ENCODE data around the gene NBEA. TPM values are rescaled to one million over a fixed set of nuclear protein-coding genes. Genes with fewer than 3 reads are reported as not detected.
"Not testable (repeated sequence)": the region's sequence is repeated elsewhere in the genome, so short reads cannot be mapped to it uniquely, and the experiment has no call there.

Gene NBEA
- total RNA-seq, 1 experiment from 2014 or later, result 5.1 TPM

GRCh38 chr13:35346494-35346893 is 404.4 kb downstream of the NBEA start:
- in situ Hi-C loops (cut with HindIII; ENCODE audit: low sequenced_read_pairs), result no loop called here
- DNase-seq (ENCODE audit: low spot score), result peak; percentile 27

GRCh38 chr13:35347679-35348205 is 405.7 kb downstream of the NBEA start:
- DNase-seq (ENCODE audit: low spot score), result no peak
- in situ Hi-C loops (cut with HindIII; ENCODE audit: low sequenced_read_pairs), result no loop called here

DNA sequence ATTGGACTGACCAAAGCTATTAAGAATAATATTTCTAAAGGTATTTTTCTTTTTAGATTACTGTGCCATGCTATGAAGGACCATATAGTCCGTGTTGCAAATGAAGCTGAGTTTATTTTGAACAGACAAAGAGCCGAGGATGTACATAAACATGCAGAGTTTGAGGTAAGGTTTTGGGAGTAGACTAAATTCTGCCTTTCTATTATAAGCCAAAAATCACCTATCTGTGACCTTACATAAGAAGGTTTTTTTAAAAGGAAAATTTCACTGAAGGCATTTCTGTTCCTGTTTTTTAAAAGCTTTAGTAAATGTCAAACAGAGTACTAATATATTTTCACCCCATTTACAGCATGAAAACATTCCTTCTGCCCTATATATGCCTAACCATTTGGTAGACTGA is 407.0 kb downstream of the NBEA start:
- no peak for DNase-seq (ENCODE audit: low spot score)
- in situ Hi-C loops (cut with HindIII; ENCODE audit: low sequenced_read_pairs), result no loop called here

DNA sequence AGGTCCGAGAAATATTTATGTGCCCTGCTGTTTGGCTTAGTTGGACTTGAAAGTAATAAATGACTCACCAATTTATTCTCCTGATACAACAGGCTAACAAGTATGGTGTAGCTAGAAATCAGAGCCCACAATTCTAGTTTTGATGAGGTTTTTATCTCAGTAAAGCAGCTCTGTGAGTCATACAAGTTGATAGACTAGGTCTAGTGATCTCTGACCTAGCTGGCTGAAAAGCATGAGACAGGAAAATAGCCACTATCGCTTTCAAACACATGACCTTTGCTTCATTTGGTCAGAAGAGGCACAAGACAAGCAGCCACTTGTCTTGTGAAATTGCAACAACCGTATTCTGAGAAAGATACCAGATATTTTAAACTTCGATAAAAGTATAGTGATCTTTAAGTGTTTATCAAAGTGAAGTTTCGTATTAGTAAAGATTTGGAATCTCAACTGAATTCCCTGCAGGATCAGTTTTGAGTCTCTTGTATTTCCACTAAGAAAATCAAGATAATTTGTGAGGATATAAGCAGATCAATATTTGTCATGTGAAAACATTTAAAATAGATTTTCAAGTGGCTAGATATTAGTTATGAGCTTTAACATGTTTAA is 407.7 kb downstream of the NBEA start:
- DNase-seq (ENCODE audit: low spot score), result no peak
- in situ Hi-C loops (cut with HindIII; ENCODE audit: low sequenced_read_pairs), result no loop called here

- no peak for DNase-seq (ENCODE audit: low spot score)
- in situ Hi-C loops (cut with HindIII; ENCODE audit: low sequenced_read_pairs), result no loop called here
These were observed 412.2 kb downstream of the NBEA start for GRCh38 chr13:35354285-35354684.

- in situ Hi-C loops (cut with HindIII; ENCODE audit: low sequenced_read_pairs), result no loop called here
- DNase-seq (ENCODE audit: low spot score), result no peak
These were observed 412.8 kb downstream of the NBEA start for GRCh38 chr13:35354882-35355281.

DNA sequence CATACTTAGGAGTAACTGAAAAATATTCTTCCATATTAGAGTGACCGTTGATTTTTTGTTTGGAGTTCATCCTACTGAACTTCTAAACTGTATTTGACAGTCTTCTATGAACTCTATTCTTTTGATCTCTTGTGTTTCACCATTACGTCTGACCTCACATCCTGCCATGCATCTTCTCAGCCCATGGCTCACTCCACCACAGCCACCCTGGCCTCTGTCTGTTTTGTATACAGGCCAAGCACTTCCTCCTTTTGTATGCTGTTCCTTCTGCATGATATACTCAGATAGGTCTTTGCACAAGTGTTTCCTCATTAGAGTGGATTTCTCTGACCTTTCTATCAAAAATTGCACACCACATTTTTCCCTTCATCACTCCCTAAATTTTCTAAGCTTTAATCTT is 414.5 kb downstream of the NBEA start:
- DNase-seq (ENCODE audit: low spot score), result no peak
- in situ Hi-C loops (cut with HindIII; ENCODE audit: low sequenced_read_pairs), result no loop called here

DNA sequence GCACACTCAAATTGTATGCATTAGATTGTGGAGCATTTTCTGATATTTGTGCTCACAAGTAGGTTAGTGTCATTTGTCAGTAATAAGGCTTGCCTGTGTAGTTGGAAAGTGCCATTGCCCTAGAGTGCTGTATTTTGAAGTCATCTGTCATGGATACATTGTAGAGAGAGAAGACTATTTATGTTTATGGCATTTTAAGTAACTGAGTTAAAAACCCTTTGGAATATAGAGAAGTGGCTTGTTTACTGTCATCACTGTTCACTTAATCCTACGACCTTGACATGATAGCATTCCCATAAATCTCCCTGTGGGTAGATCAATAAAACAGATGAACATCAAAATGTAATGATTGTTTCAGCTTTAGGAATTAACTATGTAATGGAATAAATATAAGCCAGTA is 423.8 kb downstream of the NBEA start:
- in situ Hi-C loops (cut with HindIII; ENCODE audit: low sequenced_read_pairs), result no loop called here
- DNase-seq (ENCODE audit: low spot score), result no peak

GRCh38 chr13:35367586-35367985 is 425.5 kb downstream of the NBEA start:
- in situ Hi-C loops (cut with HindIII; ENCODE audit: low sequenced_read_pairs), result no loop called here

GRCh38 chr13:35378939-35379338 is 436.9 kb downstream of the NBEA start:
- no peak for DNase-seq (ENCODE audit: low spot score)
- in situ Hi-C loops (cut with HindIII; ENCODE audit: low sequenced_read_pairs), result no loop called here

More at GRCh38 chr13:35367586-35367985, 425.5 kb downstream of the NBEA start:
- DNase-seq (ENCODE audit: low spot score), result no peak

- in situ Hi-C loops (cut with HindIII; ENCODE audit: low sequenced_read_pairs), result no loop called here
These were observed 437.6 kb downstream of the NBEA start for GRCh38 chr13:35379663-35380062.

DNA sequence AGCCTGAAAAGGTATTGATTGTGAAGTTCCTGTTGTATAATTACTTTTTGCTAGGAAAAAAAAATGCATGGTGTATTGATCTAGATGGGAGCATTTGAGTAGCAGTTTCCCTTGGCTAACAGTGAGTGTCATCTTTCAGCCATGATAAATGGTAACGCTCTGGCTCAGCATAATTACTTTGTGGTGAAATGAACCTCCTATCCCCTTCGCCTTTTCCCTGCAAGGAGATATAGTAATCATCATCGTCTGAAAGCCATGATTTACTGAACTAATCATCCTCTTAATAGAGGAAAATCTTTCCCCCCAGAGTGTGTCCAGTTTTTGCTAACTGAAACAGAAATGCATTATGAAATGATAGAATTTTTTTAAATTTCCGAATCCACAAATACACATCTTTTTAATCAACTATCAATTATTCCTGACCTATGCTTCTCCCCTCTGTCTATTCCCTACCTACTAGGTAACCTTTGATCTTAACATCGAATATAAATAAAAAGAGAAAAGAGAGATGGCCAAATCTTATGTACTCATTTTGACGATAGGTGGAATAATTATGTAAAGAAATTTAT is 445.7 kb downstream of the NBEA start:
- in situ Hi-C loops (cut with HindIII; ENCODE audit: low sequenced_read_pairs), result no loop called here
- no peak for DNase-seq (ENCODE audit: low spot score)

More at GRCh38 chr13:35379663-35380062, 437.6 kb downstream of the NBEA start:
- DNase-seq (ENCODE audit: low spot score), result no peak

DNA sequence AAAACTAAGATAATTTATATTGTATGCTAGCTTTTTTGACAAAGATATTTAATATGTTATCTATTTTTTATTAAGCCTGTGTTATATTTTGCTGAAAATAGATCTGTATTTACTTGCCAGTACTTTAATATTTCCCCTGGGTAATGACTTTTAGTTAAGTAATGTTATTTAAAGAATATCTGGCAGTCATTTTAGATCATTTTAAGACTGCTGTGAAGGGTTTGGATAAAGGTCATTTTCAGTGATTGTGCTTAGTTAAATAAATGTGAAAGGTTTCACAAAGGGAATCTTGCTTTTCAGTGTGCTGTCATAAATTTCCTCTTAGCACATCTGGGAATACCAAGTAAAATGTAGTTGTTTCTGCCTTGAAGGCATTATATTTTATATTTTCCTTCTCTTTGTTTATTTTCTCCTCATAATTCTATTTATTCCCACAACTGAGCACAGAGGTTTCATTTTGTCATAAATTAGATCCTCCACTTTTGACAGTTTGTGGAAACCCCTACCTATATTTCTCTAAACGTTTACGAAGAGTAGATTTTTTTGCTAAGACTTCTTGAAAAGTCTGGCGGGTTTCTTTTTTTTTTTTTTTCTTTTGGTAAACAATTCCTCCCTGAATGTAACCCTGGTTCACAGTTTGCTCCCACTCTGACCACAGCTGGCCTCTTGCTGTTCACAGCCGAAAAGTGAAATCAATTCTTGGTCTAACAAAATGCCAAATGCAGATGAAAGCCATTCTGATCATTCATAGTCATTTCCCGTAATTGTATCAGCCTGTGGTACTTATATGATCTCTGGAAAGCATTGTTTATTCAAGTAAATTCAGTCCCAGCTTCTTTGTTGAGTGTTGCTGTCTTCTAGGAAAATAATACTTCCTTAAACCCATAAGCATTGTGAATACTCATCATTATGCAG is 446.6 kb downstream of the NBEA start:
- in situ Hi-C loops (cut with HindIII; ENCODE audit: low sequenced_read_pairs), result no loop called here

DNA sequence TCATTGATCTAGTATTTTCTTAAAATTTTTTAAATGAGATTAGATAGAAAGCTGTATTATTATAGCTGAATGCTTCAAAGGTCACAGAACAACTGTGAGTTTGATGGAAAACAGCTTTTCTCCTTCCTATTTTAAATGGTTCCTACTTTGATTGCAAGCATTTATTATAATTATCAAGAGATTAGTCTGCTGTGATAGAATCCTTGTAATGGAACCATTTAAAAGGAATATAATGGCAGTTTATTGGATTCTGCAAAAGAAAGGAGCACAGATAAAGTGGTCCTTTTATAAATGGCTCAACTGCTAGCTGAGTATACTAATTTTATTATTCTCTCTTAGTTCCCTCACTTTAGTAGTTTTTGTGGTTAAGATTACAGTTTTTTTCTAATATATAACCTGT is 447.5 kb downstream of the NBEA start:
- in situ Hi-C loops (cut with HindIII; ENCODE audit: low sequenced_read_pairs), result no loop called here
- no peak for DNase-seq (ENCODE audit: low spot score)

More for the DNA sequence above, 446.6 kb downstream of the NBEA start:
- DNase-seq (ENCODE audit: low spot score), result no peak

DNA sequence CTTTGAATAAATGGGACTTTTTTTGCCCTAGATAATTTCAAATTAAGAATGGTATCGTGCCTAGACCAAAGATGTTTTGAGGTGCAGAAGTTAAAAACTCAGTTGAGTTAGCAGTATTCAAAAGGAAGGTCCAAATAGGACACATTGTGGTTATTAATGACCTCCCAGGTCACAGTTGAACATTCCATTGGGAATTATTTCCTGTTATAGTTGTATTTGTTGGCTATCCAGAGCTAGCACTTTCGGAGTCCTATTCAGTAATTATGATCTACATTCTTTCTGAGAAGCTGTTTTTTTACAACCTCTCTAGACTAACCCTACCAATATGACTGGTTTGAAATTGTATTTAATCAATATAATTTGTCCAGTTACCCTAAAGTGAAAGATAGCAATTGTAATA is 450.7 kb downstream of the NBEA start:
- in situ Hi-C loops (cut with HindIII; ENCODE audit: low sequenced_read_pairs), result no loop called here
- DNase-seq (ENCODE audit: low spot score), result no peak

DNA sequence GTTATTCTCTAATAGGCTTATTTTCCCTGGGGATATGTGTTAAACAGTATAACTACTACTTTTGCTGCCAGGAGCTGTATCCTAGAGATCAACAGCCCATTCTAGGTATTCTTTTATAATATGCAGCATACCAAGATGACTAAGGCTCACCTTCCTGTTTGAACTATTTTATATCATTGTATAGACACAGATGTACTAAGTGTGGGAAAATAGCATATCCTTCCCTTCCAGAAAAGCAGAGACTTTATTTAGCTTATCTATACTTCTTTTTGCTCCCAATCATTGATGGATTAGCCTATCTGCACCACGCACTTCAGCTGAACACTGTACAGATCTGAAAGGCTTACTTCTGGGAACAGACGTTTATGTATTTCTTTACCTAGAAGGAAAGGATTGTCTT is 451.8 kb downstream of the NBEA start:
- in situ Hi-C loops (cut with HindIII; ENCODE audit: low sequenced_read_pairs), result no loop called here
- DNase-seq (ENCODE audit: low spot score), result no peak

DNA sequence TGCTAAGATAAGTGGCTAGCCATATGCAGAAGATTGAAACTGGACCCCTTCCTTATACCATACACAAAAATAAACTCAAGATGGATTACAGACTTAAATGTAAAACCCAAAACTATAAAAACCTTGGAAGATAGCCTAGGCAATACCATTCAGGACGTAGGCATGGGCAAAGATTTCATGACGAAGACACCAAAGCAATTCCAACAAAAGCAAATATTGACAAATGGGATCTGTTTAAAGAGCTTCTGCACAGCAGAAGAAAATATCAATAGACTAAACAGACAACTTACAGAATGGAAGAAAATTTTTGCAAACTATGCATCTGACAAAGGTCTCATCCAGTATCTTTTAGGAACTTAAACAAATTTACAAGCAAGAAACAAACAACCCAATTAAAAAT is 466.2 kb downstream of the NBEA start:
- DNase-seq (ENCODE audit: low spot score); in situ Hi-C loops (cut with HindIII; ENCODE audit: low sequenced_read_pairs): not testable (repeated sequence)

- DNase-seq (ENCODE audit: low spot score), result no peak
- in situ Hi-C loops (cut with HindIII; ENCODE audit: low sequenced_read_pairs), result no loop called here
These were observed 469.1 kb downstream of the NBEA start for GRCh38 chr13:35411059-35411744.

- in situ Hi-C loops (cut with HindIII; ENCODE audit: low sequenced_read_pairs), result no loop called here
- no peak for DNase-seq (ENCODE audit: low spot score)
These were observed 506.4 kb downstream of the NBEA start for GRCh38 chr13:35448465-35448864.

Measured in G401 (cell line).